Liver (tissue), 9 donors: ENCODE data around the gene FBN2. TPM values are rescaled to one million over a fixed set of nuclear protein-coding genes. Genes with fewer than 3 reads are reported as not detected.

ENCODE experiments used
- DNase-seq: peaks from one replicate; pipeline ENCODE4 v3.0.0-alpha.2; 2017; ENCODE audit warnings: low spot score
- H3K27ac ChIP-seq, 2 donors: one replicate each; pipeline ENCODE4 v1.7.0; 2013; ENCODE audit warnings: inconsistent platforms in 2 of 2, low read length in 2 of 2, control low read depth in 1 of 2, low read depth in 1 of 2, mild to moderate bottlenecking in 1 of 2
- H3K27me3 ChIP-seq, 4 donors: one replicate each; pipeline versions ENCODE4 v1.6.1 to v1.7.0; 2013; ENCODE audit warnings: low read length in 3 of 4, inconsistent platforms in 1 of 4, mild to moderate bottlenecking in 1 of 4, moderate library complexity in 1 of 4; ENCODE audit not compliant: control insufficient read depth in 4 of 4, insufficient read depth in 4 of 4
- H3K36me3 ChIP-seq, 4 donors: one replicate each; pipeline versions ENCODE4 v1.6.1 to v1.7.0; 2013; ENCODE audit warnings: low read length in 3 of 4, mild to moderate bottlenecking in 3 of 4, low read depth in 1 of 4, moderate library complexity in 1 of 4; ENCODE audit not compliant: control insufficient read depth in 4 of 4, insufficient read depth in 3 of 4
- H3K4me1 ChIP-seq, 4 donors: one replicate each; pipeline versions ENCODE4 v1.6.1 to v1.7.0; 2013; ENCODE audit warnings: low read length in 3 of 4, mild to moderate bottlenecking in 3 of 4, moderate library complexity in 1 of 4; ENCODE audit not compliant: control insufficient read depth in 4 of 4, insufficient read depth in 4 of 4
- H3K4me3 ChIP-seq, 3 donors: one replicate each; pipeline versions ENCODE4 v1.6.1 to v1.7.0; 2013; ENCODE audit warnings: low read length in 3 of 3, control low read depth in 1 of 3, low read depth in 1 of 3, mild to moderate bottlenecking in 1 of 3
- H3K9ac ChIP-seq, 2 donors: one replicate each; pipeline ENCODE4 v1.7.0; 2013; ENCODE audit warnings: low read length in 2 of 2, mild to moderate bottlenecking in 2 of 2, moderate library complexity in 2 of 2, control low read depth in 1 of 2, low read depth in 1 of 2
- H3K9me3 ChIP-seq, 4 donors: one replicate each; pipeline versions ENCODE4 v1.6.1 to v1.7.0; 2013; ENCODE audit warnings: low read length in 3 of 4; ENCODE audit not compliant: control insufficient read depth in 4 of 4
- EGR1 ChIP-seq, 2 donors: IDR thresholded peaks; 2 replicates each; pipeline ENCODE4 v1.6.1; 2016 to 2018; ENCODE audit warnings: antibody characterized with exemption in 2 of 2, low read depth in 2 of 2
- FOXA1 ChIP-seq: IDR thresholded peaks from 2 replicates; pipeline ENCODE4 v1.6.1; 2016; ENCODE audit warnings: antibody characterized with exemption
- FOXA2 ChIP-seq: IDR thresholded peaks from 2 replicates; pipeline ENCODE4 v1.6.1; 2016; ENCODE audit warnings: antibody characterized with exemption
- GABPA ChIP-seq, 2 donors: IDR thresholded peaks in 1 of 2; conservative IDR thresholded peaks in 1 of 2; 2 replicates each; pipeline ENCODE4 v1.6.1; 2016; ENCODE audit warnings: antibody characterized with exemption in 2 of 2, mild to moderate bottlenecking in 1 of 2, moderate library complexity in 1 of 2
- HNF4A ChIP-seq, 2 donors: conservative IDR thresholded peaks; 2 replicates each; pipeline ENCODE4 v1.6.1; 2016; ENCODE audit warnings: antibody characterized with exemption in 2 of 2, mild to moderate bottlenecking in 2 of 2
- HNF4G ChIP-seq: IDR thresholded peaks from 2 replicates; pipeline ENCODE4 v1.6.1; 2016; ENCODE audit warnings: antibody characterized with exemption
- JUND ChIP-seq, 2 donors: IDR thresholded peaks; 2 replicates each; pipeline ENCODE4 v1.6.1; 2016; ENCODE audit warnings: antibody characterized with exemption in 2 of 2
- NR2F2 ChIP-seq: IDR thresholded peaks from 2 replicates; pipeline ENCODE4 v1.6.1; 2016; ENCODE audit warnings: antibody characterized with exemption
- RAD21 ChIP-seq, 2 donors: IDR thresholded peaks; 2 replicates each; pipeline ENCODE4 v1.6.1; 2016; ENCODE audit warnings: antibody characterized with exemption in 2 of 2, mild to moderate bottlenecking in 2 of 2
- RXRA ChIP-seq, 2 donors: IDR thresholded peaks; 2 replicates each; pipeline ENCODE4 v1.6.1; 2017 to 2018; ENCODE audit warnings: antibody characterized with exemption in 2 of 2, mild to moderate bottlenecking in 1 of 2
- SP1 ChIP-seq: IDR thresholded peaks from 2 replicates; pipeline ENCODE4 v1.6.1; 2018; ENCODE audit warnings: antibody characterized with exemption, mild to moderate bottlenecking
- TAF1 ChIP-seq: conservative IDR thresholded peaks from 2 replicates; pipeline ENCODE4 v1.6.1; 2016; ENCODE audit warnings: antibody characterized with exemption, mild to moderate bottlenecking
- YY1 ChIP-seq: IDR thresholded peaks from 2 replicates; pipeline ENCODE4 v1.6.1; 2016; ENCODE audit warnings: antibody characterized with exemption, mild to moderate bottlenecking
- WGBS: extraction: QIAGEN DNeasy Blood & Tissue Kit; methylation state at CpG from one replicate; pipeline ENCODE4 v1.1.7; 2013; 5-methylcytosine and 5-hydroxymethylcytosine counted together
- polyA plus RNA-seq, 2 donors: library from polyadenylated mRNA; stranded (reverse) in 1 of 2; unstranded in 1 of 2; fragments of 200-250 nt in 1 of 2; fragments of >200 nt in 1 of 2; fragmentation: Nextera tagmentation in 1 of 2; extraction: Ambion mirVana in 1 of 2; gene quantifications; one replicate each; pipeline versions ENCODE4 v1.2.1 to v1.2.3, GENCODE V29; 2013 to 2015
- total RNA-seq, 2 donors: library from RNA; depleted of rRNA; stranded (reverse); fragments of >200 nt; gene quantifications; one replicate each; pipeline ENCODE4 v1.2.3, GENCODE V29; 2014
- TF ChIP-seq, protein P1 (sequence below): IDR thresholded peaks from 2 replicates; pipeline ENCODE4 v1.6.1; 2016; ENCODE audit warnings: antibody characterized with exemption
- TF ChIP-seq, protein P2 (sequence below): IDR thresholded peaks from 2 replicates; pipeline ENCODE4 v1.6.1; 2016; ENCODE audit warnings: antibody characterized with exemption
- TF ChIP-seq, protein P3 (sequence below): IDR thresholded peaks from 2 replicates; pipeline ENCODE4 v1.6.1; 2016; ENCODE audit warnings: antibody characterized with exemption
- TF ChIP-seq, protein P4 (sequence below): IDR thresholded peaks from 2 replicates; pipeline ENCODE4 v1.6.1; 2016; ENCODE audit warnings: antibody characterized with exemption, mild to moderate bottlenecking
- TF ChIP-seq, protein P5 (sequence below): fragments of 150-350 bp; IDR thresholded peaks from 2 replicates; pipeline ENCODE4 v1.5.1; 2017; ENCODE audit warnings: improper control_type of control experiment, low read depth, low read length; ENCODE audit not compliant: missing input control
- donor health status: healthy.
- donor health status: healthy.
- donor health status: healthy.
- donor health status: healthy.
- donor health status: healthy.

FBN2 gene
- total and polyA plus RNA-seq, 4 donors = 0.08 to 4.1 (median 0.47) TPM

DNA sequence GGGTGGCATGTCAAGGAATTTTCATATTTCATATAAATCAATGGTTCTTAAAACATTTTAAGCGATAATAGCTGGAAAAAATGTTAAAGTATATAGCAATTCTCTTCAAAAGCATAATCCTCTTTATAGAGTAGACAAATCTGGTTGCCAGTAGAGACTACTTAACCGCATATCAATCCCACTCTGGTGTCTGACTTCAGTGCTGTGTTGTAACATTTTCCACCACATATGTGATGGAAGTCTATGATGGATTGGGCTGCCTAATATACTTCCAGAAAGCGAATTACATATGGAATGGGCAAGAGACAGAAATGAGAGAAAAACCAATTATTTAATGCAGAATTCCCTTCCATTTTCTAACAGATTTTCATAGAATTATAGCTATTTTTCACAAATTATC is 54.3 kb downstream of the FBN2 start:
- H3K9me3 ChIP-seq = no peaks in the 10 kb centered on the region
- no peaks in the 10 kb centered on the region for H3K36me3 ChIP-seq
- WGBS = 76% methylated on average over 3 of the region's 3 CpGs
- TF ChIP-seq HNF4A (conservative IDR thresholded peaks at IDR 0.05) (no peak), JUND (IDR thresholded peaks at IDR 0.05) (no peak), YY1 (no peak), EGR1 (IDR thresholded peaks at IDR 0.05; ENCODE audit: low read depth in 2 of 2) (no peak), FOXA1 (no peak), RAD21 (IDR thresholded peaks at IDR 0.05) (no peak), HNF4G (no peak), NR2F2 (no peak), GABPA (IDR thresholded peaks at IDR 0.05 in 1 of 2, conservative IDR thresholded peaks at IDR 0.05 in 1 of 2) (no peak), FOXA2 (no peak), SP1 (no peak), TAF1 (no peak), RXRA (IDR thresholded peaks at IDR 0.05) (no peak)
- TF ChIP-seq, protein P1, sequence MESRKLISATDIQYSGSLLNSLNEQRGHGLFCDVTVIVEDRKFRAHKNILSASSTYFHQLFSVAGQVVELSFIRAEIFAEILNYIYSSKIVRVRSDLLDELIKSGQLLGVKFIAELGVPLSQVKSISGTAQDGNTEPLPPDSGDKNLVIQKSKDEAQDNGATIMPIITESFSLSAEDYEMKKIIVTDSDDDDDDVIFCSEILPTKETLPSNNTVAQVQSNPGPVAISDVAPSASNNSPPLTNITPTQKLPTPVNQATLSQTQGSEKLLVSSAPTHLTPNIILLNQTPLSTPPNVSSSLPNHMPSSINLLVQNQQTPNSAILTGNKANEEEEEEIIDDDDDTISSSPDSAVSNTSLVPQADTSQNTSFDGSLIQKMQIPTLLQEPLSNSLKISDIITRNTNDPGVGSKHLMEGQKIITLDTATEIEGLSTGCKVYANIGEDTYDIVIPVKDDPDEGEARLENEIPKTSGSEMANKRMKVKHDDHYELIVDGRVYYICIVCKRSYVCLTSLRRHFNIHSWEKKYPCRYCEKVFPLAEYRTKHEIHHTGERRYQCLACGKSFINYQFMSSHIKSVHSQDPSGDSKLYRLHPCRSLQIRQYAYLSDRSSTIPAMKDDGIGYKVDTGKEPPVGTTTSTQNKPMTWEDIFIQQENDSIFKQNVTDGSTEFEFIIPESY = no peak
- TF ChIP-seq, protein P2, sequence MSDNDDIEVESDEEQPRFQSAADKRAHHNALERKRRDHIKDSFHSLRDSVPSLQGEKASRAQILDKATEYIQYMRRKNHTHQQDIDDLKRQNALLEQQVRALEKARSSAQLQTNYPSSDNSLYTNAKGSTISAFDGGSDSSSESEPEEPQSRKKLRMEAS = no peak
- TF ChIP-seq, protein P3, sequence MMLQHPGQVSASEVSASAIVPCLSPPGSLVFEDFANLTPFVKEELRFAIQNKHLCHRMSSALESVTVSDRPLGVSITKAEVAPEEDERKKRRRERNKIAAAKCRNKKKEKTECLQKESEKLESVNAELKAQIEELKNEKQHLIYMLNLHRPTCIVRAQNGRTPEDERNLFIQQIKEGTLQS = no peak
- TF ChIP-seq, protein P4, sequence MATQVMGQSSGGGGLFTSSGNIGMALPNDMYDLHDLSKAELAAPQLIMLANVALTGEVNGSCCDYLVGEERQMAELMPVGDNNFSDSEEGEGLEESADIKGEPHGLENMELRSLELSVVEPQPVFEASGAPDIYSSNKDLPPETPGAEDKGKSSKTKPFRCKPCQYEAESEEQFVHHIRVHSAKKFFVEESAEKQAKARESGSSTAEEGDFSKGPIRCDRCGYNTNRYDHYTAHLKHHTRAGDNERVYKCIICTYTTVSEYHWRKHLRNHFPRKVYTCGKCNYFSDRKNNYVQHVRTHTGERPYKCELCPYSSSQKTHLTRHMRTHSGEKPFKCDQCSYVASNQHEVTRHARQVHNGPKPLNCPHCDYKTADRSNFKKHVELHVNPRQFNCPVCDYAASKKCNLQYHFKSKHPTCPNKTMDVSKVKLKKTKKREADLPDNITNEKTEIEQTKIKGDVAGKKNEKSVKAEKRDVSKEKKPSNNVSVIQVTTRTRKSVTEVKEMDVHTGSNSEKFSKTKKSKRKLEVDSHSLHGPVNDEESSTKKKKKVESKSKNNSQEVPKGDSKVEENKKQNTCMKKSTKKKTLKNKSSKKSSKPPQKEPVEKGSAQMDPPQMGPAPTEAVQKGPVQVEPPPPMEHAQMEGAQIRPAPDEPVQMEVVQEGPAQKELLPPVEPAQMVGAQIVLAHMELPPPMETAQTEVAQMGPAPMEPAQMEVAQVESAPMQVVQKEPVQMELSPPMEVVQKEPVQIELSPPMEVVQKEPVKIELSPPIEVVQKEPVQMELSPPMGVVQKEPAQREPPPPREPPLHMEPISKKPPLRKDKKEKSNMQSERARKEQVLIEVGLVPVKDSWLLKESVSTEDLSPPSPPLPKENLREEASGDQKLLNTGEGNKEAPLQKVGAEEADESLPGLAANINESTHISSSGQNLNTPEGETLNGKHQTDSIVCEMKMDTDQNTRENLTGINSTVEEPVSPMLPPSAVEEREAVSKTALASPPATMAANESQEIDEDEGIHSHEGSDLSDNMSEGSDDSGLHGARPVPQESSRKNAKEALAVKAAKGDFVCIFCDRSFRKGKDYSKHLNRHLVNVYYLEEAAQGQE = no peak
- TF ChIP-seq, protein P5, sequence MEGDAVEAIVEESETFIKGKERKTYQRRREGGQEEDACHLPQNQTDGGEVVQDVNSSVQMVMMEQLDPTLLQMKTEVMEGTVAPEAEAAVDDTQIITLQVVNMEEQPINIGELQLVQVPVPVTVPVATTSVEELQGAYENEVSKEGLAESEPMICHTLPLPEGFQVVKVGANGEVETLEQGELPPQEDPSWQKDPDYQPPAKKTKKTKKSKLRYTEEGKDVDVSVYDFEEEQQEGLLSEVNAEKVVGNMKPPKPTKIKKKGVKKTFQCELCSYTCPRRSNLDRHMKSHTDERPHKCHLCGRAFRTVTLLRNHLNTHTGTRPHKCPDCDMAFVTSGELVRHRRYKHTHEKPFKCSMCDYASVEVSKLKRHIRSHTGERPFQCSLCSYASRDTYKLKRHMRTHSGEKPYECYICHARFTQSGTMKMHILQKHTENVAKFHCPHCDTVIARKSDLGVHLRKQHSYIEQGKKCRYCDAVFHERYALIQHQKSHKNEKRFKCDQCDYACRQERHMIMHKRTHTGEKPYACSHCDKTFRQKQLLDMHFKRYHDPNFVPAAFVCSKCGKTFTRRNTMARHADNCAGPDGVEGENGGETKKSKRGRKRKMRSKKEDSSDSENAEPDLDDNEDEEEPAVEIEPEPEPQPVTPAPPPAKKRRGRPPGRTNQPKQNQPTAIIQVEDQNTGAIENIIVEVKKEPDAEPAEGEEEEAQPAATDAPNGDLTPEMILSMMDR = no peak
- H3K27me3 ChIP-seq = peaks cover 0 to 2% (median 0%) of the 10 kb centered on the region in 4 donors
- H3K9ac ChIP-seq = no peak overlapping the region
- DNase-seq = no peak
- no peak overlapping the region for H3K27ac ChIP-seq
- no peak overlapping the region for H3K4me3 ChIP-seq
- H3K4me1 ChIP-seq = no peaks in the 10 kb centered on the region
